GM18502 (cell line): ENCODE measurements around the gene CRB2.

Experiments used
- ATAC-seq: cut with Tn5 transposase; IDR thresholded peaks from one replicate; pipeline ENCODE4 v1.9.1; 2021; ENCODE audit warnings: mild to moderate bottlenecking; ENCODE audit not compliant: unreplicated experiment, poor library complexity

CRB2 gene

DNA sequence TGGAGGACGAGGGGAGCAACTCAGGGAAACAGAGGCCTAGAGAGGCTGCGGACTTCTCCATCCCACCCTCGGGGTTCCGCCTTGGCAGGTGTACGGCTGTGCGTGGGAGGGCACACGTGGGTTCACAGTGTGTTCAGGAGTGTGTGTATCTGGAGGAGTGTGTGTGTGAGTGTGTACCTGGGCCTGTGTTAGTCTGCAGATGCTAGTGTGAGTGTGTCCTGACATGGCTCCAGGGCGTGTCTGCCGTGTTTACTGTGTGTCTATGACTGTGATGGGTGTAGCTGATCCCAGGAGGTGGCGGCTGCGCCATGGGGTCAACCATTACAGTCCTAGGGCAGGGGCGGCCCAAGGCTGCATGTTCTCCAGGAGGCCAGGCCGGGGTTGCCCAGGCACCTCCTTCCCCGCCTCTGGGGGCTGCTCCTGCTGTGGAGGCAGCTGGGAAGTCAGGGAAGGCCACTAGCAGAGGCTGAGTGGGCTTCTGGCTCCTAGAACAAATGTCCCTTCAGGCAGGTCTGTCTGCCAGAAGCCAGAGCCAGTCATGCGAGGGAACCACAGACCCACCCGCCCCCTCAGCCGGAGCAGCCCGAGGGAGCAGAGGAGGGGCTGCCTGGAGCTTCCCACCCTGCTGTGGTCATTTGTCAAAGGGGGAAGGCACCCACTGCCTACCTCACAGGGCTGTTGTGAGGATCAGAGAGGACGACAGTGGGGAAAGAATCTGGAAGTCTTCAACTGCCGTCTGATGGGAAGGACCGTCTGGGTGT is 21.4 kb downstream of the CRB2 start:
- ATAC-seq: no peak

DNA sequence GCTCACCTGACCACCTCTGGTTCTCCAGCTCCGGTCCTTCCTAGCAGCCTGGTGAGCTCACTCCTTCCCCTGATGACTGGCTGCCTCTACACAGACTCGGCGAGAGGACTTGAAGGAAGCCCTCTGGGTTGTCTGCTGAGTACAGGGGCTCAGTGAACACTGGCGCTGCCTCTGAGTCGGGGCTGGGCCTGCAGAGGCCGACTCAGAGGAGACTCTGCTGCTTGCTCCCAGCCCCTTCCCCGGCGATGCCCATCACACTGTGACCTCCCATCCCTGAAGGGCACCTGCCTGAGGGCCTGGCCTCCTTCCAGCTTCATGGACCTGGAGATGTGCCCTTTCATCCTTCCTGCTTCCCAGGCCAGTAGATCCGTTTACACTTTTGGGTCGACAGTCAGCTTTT is 22.0 kb downstream of the CRB2 start:
- no peak for ATAC-seq

DNA sequence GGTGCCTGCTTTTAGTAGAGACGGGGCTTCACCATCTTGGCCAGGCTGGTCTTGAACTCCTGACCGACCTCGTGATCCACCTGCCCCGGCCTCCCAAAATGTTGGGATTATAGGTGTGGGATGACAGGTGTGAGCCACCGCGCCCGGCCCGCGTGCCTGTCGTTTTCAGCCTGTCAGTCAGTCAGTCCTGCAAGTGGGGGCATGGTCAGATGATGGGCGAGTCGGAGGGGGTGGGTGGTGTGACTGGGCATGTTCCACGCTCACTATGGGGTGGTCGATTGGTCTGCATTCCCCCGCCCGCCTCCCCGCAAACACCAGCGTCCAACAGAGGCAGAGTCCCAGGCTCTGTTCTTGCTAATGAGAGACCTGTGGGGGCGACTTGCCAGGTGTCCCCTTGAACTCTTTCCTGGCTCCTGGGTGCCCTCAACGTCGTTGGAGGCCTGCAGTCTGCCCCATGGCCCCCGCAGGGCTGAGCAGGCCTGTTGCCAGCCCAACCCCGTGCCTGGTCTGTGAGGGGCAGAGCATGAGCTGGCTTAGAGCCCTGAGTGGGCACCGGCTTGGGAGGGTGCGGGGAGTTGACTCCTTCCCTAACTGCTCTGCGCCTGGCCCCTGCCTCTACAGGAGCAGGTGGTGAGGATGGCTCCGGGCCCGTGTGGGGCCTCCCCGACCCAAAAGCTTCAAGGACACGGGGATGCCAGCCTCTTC is 23.1 kb downstream of the CRB2 start:
- no peak for ATAC-seq

DNA sequence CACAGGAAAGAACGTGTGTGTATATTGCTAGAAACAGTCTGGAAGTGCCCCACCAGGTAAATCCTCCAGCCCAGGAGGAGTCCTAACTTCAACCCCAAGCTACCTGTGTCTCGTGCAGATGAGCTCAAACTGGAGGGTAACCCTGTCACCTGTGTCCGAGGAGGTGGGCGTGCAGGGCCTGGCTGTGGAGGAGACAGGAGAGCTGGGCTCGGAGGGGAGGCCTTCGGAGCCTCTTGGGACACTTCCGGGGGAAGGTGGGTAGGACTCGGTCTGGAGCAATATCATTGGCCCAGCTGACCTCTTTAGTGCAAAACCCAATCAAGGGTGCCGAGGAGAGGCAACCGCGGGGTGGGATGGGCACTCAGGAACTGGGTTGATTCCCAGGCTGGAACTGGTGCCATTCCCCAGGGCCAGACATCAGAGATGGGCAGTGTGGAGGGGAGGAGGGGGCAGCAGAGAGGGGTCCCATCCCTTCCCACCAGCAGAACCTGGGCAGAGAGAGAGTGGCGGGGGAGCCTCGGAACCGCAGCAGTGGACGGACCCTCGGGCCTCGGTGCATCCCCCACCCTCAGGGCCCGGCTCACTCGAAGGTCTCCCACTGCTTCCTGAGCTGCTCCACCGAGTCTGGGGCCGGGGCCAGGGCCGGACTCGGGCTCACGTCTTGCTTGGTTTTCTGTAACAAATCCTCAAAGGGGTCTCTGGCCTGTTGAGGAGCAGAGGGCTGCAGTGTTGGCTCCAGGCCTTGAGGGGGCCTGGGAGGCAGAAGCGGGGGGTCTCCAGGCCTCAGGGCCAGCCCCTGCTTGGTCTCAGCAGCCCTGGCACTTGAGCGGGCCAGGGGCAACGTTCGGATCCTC is 25.1 kb downstream of the CRB2 start:
- ATAC-seq: no peak

DNA sequence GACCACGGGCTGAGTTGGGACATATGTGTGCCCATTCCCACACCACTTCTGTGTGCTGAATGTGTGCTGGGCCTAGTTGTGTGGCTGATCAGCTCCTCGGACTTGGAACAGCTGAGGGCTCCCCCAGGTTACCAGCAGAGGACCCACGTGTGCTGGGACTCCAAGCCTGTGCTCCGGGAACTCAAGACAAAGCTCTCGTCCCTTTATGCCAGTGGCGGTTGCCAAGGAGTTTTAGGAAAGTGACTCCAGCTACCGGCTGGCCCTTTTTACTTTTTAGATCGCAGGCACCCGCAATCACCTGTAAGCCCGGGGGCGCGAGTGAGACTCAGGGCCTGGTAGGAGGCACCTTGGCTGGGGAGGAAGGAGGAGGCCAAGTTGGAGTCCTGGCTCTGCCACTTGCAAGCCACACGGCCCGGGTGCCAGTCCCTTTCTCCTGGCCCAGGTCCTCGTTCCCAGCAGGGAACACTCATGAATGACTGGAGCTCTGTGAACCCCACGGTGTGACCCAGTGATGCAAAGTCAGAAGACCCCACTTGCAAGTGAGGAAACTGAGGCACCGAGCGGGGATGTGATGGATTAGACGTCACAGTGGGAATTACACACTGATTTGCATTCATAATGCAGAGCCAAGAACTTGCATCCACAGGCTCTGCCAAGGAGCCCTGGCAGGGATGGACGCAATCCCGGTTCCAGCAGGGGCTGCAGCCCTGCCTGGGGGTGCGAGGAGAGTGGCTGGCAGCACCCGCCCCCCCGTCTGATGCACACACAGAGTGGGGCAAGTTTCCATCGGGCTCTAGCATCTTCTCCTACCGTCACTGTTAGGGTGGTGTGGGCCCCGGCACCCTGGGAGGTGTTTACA is 26.9 kb downstream of the CRB2 start:
- ATAC-seq: no peak

DNA sequence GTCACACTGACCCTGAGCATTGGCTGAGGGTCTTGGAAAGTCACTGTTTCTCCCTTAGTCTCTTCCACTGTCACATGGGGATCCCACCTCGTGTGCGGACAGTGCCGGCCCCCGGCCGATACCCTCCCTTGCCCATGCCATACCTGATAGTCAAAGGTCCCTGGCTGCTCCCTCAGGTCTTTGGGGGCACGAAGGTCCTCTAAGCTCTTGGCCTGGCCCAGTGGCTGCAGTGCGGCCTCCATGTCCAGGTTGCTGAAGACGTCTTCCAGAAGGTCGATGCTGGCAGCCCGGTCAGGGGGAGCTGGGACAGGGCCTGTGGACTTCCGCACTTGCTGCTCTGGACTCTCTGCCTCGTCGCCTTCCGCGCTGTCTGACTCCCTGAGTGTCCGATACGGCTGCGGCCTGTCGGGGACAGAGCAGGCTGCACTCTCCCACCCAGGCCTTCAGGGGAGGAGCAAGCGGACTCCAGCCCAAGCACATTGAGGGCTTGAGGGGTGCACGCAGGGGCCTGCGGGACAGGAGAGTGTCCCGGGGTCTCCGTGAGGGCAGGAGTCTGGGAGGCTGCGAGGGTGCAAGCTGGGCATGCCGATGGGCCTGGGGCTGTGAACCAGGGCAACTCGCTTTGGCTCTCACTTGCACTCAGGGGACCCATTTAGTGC is 27.6 kb downstream of the CRB2 start:
- no peak for ATAC-seq

DNA sequence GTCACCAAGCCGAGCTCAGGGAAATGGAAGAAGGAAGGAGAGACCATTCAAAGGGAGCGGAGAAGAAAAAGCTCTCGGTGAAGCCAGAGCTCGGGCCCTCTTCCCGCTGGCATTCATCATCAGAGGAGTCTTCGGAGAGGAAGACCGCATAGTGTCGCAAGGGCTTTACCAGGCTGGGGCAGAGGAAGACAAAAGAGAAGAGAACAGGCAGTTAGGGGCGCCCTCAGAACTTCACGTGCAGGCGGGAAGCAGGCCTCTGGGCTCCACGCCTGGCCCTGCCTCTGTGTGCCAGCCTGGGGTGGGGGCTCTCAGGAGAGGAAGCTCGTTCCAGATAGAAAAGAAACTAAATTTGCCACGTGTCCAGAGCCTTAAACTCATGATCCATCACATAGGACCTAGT is 31.7 kb downstream of the CRB2 start:
- ATAC-seq: no peak

DNA sequence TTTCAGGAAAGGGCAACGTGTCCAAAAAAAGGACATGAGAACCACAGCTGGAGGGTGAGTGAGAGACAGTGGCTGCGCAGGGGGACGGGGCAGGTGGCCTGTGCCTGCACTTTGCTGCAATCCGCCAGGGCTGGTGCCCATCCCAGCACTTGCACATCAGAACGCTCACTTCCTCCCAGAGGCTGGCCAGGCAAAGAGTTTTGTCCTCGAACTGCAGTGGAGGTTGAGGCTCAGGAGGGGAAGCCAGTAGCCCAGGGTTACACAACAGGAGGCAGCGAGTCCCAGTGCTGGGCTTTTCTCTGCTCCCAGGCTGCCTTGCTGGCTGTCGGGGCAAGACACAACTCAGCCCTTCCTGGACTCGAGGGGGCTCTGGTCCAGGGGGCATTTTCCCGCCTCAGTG is 33.1 kb downstream of the CRB2 start:
- ATAC-seq: no peak

DNA sequence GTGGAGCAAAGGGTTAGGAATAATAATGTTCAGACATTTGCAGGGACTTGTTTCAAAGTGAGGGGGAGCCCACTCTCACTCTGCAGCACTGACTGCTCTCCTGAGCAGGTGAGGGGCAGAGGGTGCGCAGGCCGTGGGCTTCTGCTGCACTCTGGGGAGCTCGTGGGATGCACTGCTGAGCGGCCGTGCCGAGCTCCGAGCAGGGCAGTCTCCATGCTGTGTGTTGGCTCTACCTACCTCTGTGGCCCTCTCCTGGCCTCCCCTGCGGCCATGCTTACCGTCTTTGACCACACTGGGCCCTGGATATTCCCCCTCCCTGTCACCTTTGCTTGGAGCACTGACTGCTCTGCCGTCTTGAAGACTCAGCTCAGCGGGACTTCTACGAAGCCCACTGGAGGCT is 33.7 kb downstream of the CRB2 start:
- ATAC-seq: no peak

DNA sequence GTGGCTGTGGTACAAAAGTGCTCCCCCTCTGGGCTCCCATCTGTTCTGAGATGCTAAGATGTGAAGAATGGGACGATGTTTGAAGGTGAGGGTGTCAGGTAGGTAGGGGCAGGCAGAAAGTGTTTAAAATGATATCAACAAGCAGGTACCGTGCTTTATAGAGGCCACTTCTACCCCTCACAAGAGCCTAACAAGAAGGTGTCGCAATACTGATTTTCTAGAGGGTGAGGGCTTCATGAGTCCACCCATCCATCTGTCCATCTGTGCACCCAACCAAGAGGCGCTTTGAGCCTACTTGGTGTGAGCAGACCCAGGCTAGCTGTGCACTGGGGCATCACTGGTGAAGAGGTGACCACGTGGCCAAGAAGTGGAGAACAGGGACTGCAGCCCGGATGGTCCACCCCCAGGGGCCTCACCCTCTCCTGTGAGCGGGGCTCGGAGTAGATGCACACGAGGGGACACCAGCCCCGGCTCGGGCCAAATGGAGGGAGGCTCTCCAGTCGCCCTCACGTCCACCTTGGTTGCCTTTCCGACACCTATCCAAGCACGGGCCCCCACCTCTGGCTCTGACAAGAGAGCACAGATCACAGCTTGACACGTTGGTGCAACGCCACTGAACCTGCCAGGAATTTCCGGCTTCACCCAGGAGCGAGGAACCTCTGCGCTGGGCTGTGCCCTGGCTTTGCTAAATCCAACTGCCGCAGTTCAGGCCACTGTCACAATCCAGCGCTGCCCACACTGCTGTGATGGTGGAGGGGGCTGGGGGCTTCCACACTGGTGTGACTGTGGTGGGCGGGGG is 34.5 kb downstream of the CRB2 start:
- ATAC-seq: no peak

DNA sequence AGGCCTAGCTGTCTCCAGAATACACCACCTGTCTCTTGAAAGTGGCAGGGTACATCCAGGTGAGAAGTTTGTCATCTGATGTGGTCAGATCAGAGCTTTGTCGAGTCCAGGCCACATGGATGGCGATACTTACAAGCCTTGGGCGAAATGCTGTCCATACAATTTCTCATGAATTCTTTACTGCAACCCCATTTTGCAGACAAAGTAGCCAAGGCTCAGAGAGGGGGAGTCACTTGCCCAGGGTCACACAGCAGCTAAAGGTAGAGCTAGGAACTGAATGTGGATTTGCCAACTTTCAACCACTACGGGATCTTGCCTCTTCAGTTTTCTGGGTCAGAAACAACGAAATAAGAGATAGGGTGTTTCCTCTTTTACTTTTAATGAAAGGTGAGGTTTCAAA is 35.2 kb downstream of the CRB2 start:
- ATAC-seq: no peak

DNA sequence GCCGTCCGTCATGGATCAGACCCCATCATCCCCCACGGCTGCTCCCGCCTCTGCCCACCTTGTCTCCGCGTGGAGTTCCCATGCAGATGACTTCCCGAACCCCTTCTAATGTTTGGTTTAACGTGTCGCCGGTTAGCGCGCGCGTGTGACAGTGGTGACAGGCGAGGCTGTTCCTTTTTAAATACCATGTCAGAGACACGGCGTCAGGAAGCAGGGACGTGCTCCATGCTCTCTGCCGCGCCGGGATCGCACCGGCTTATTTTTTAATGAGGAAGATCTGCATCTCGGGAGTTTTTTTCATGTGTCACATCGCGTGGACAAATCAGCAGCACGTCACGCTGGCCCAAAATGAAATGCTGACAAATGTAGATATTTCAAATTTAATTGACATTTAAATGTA is 35.9 kb downstream of the CRB2 start:
- no peak for ATAC-seq

DNA sequence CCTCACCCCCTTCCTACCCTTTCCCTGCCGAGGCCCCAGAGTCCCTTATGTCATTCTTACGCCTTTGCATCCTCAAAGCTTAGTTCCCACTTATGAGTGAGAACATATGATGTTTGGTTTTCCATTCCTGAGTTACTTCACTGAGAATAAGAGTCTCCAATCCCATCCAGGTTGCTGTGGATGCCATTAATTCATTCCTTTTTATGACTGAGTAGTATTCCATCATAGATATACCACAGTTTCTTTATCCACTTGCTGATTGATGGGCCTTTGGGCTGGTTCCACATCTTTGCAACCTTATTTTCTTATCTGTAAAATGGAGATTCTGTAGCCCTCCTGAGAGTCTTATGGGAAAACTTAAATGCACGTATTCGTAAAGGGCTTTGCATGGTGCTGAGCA is 36.8 kb downstream of the CRB2 start:
- no peak for ATAC-seq

DNA sequence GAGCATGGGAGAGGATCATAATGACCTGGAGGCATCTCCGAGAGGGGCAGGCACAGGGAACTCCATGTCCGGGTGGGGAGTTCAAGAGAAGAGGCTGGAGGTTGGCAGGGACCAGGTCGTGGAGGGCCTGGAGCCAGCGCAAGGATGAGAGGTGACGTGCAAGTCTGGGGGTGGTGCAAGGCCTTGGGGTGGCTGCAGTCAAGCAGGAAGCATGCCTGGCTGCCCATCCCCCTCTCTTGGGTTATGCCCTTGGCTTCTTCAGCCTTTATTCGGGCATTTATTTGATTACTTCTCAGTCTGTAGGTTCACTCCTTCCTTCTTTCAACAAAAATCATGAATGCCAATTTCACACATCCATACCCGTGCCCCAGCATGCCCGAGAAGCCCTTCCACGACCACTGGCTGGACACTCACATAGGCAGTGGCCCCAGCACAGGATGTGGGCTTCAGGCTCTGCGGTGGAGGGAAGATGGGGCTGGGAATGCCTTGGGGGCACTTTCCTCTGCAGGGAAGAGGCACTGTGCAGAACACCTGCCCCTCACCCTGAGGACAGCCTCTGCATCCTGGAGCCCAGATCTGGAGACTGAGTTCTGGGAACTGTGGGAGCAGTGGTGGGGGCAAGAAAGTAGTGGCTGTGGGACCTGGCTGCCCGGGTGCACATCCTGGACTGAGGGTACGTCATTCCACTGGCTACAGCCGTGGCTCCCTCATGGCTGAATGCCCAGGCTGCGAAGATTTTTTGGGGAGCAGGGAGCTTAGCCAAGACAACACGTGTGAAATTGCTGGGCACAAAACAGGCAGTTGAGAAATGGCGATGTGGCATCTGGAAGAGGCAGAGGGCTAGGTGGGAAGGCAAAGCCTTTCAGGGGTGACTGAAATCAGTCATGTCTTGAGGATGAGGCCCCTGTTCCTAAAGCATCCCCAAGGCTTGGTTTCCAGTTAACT is 38.6 kb downstream of the CRB2 start:
- no peak for ATAC-seq

DNA sequence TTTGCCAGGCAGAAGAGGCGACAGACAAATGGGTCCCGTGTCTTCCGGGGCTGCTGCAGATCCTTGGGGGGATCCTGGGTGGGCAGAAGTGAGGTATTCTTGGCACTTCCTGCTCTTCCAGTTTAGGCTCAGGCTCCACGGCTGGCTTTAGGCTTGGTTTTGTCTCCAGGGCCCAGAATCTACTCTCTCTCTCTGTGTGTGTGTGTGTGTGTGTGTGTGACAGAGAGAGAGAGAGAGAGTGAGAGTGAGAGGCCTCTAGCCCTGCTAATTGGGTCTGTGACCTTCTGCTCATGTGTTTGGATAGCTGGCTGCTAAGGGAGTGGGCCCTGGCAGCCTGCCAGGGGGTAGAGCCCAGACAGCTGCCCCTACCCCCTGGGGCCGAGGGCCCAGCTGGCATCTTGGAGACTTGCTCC is 39.3 kb downstream of the CRB2 start:
- ATAC-seq: no peak

DNA sequence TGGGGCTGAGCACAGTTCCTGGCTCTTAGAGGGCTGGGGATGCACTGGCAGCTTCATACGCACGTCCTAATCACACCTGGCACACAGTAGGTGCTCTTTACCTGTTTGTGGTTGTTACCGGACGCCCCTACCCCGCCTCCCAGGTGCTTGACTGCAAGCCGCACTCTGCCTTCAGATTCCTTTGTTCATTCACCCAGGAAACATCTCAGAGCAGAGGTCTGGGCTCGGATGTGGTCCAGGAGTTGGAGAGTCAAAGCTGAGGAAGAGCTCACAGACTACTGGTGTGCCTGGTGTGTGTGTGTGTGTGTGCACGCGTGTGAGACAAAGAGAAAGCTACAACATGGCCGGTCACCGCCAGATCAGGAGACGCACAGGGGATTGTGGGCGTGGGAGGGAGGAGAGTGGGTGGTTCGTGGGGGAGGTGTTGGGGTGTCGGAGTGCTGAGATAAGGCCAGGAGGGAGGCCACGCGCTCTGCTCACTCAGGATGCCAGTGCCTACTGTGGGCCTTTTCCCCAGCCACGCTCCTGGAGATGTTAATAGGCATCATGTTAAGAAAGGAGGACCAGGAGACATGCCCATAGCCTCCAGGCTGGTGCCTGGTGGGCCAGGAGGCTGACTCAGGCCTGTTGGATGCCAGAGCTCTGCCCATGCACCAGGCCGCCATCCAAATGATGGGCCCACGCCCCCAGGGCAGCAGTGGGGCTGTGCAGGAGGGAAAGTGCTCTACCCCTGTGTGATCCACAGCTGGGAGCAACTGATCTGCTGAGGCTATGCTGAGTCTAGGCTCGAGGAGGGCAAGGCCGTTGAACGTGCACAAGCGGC is 39.9 kb downstream of the CRB2 start:
- ATAC-seq: no peak

DNA sequence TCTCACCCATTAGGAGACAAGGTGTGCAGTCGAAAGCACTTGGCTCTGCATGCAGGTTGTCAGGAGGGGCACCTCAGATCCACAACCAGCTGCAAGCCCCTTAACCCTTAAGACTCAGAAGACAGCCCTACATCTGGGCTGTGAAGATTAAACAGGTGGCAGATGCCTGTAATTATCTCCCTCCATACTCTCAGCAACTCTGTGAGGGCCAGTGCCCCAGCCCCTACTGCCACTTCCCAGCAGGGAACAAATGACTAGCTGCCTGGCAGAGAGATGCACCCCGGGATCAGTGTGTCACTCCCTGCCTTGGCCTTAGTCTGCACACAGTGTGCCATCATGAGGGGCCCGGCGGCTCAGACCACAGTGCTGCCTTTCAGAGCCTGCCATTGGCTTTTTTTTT is 42.0 kb downstream of the CRB2 start:
- ATAC-seq: no peak
